Mesenchymal stem cell (in vitro differentiated cells and primary cell): Measurements from ENCODE around the gene ADAMTSL3.

Source experiments
- DNase-seq: peaks from one replicate; pipeline ENCODE4 v3.0.0-alpha.2; 2013
- H2AFZ ChIP-seq: one replicate; pipeline ENCODE4 v1.6.1; 2013; ENCODE audit warnings: low read depth, mild to moderate bottlenecking, control low read depth, inconsistent platforms, low read length, moderate library complexity
- H2AK5ac ChIP-seq: 2 replicates; pipeline ENCODE4 v1.6.1; 2013; ENCODE audit warnings: low read length, moderate library complexity, mild to moderate bottlenecking, inconsistent platforms; ENCODE audit not compliant: severe bottlenecking
- H2BK120ac ChIP-seq: one replicate; pipeline ENCODE4 v1.6.1; 2013; ENCODE audit warnings: low read depth, mild to moderate bottlenecking, inconsistent platforms, low read length, moderate library complexity
- H2BK12ac ChIP-seq, 2 experiments: one replicate each; pipeline ENCODE4 v1.6.1; 2013; ENCODE audit warnings: inconsistent platforms in 2 of 2, low read length in 2 of 2, mild to moderate bottlenecking in 2 of 2, moderate library complexity in 2 of 2, control low read depth in 1 of 2
- H2BK15ac ChIP-seq: one replicate; pipeline ENCODE4 v1.6.1; 2013; ENCODE audit warnings: mild to moderate bottlenecking, low read depth, inconsistent platforms; ENCODE audit not compliant: poor library complexity, severe bottlenecking
- H2BK5ac ChIP-seq: 2 replicates; pipeline ENCODE4 v1.6.1; 2013; ENCODE audit warnings: low read depth, mild to moderate bottlenecking, low read length, control low read depth, inconsistent platforms; ENCODE audit not compliant: poor library complexity, severe bottlenecking
- H3K14ac ChIP-seq, 2 experiments: one replicate each; pipeline ENCODE4 v1.6.1; 2013; ENCODE audit warnings: inconsistent platforms in 2 of 2, low read length in 2 of 2, control low read depth in 1 of 2, mild to moderate bottlenecking in 1 of 2, moderate library complexity in 1 of 2
- H3K18ac ChIP-seq, 2 experiments: one replicate each; pipeline ENCODE4 v1.6.1; 2013; ENCODE audit warnings: inconsistent platforms in 2 of 2, low read length in 2 of 2, control low read depth in 1 of 2, low read depth in 1 of 2, mild to moderate bottlenecking in 1 of 2
- H3K23ac ChIP-seq, 2 experiments: one replicate each; pipeline ENCODE4 v1.6.1; 2013; ENCODE audit warnings: inconsistent platforms in 2 of 2, low read length in 2 of 2, mild to moderate bottlenecking in 2 of 2, moderate library complexity in 2 of 2, control low read depth in 1 of 2
- H3K27ac ChIP-seq: 2 replicates; pipeline ENCODE4 v1.5.1; 2013; ENCODE audit warnings: mild to moderate bottlenecking, moderate library complexity, low read length, control low read depth, inconsistent platforms; ENCODE audit not compliant: poor library complexity, severe bottlenecking
- H3K27me3 ChIP-seq, 2 experiments: 2 replicates each; pipeline versions ENCODE4 v1.6.1 to v1.7.0; 2013; ENCODE audit warnings: low read length in 2 of 2, mild to moderate bottlenecking in 2 of 2, moderate library complexity in 2 of 2, control low read depth in 1 of 2, inconsistent platforms in 1 of 2; ENCODE audit not compliant: control insufficient read depth in 1 of 2, insufficient read depth in 1 of 2
- H3K36me3 ChIP-seq, 2 experiments: 2 replicates each; pipeline versions ENCODE4 v1.6.1 to v1.7.0; 2013; ENCODE audit warnings: low read length in 2 of 2, control low read depth in 1 of 2, inconsistent platforms in 1 of 2, low read depth in 1 of 2, mild to moderate bottlenecking in 1 of 2; ENCODE audit not compliant: insufficient read depth in 2 of 2, control insufficient read depth in 1 of 2
- H3K4ac ChIP-seq, 2 experiments: one replicate each; pipeline ENCODE4 v1.6.1; 2013; ENCODE audit warnings: inconsistent platforms in 2 of 2, low read length in 2 of 2, mild to moderate bottlenecking in 2 of 2, moderate library complexity in 2 of 2, control low read depth in 1 of 2, low read depth in 1 of 2
- H3K4me1 ChIP-seq: 2 replicates; pipeline ENCODE4 v1.6.1; 2013; ENCODE audit warnings: low read depth, low read length, control low read depth; ENCODE audit not compliant: control insufficient read depth, insufficient read depth
- H3K4me2 ChIP-seq: 2 replicates; pipeline ENCODE4 v1.6.1; 2013; ENCODE audit warnings: low read length, mild to moderate bottlenecking, inconsistent platforms; ENCODE audit not compliant: poor library complexity, severe bottlenecking
- H3K4me3 ChIP-seq, 2 experiments: 2 replicates each; pipeline versions ENCODE4 v1.5.1 to v1.7.0; 2013; ENCODE audit warnings: low read length in 2 of 2, mild to moderate bottlenecking in 2 of 2, control low read depth in 1 of 2, low read depth in 1 of 2; ENCODE audit not compliant: insufficient read depth in 1 of 2
- H3K79me1 ChIP-seq: replicated peaks from 2 replicates; pipeline ENCODE4 v1.6.1; 2013; ENCODE audit warnings: mild to moderate bottlenecking, control low read depth, low read length, inconsistent platforms; ENCODE audit not compliant: poor library complexity, severe bottlenecking
- H3K9ac ChIP-seq: 2 replicates; pipeline ENCODE4 v1.7.0; 2013; ENCODE audit warnings: mild to moderate bottlenecking, low read length, moderate library complexity
- H3K9me3 ChIP-seq: 2 replicates; pipeline ENCODE4 v1.7.0; 2013; ENCODE audit warnings: mild to moderate bottlenecking, low read length; ENCODE audit not compliant: control insufficient read depth
- H4K8ac ChIP-seq: one replicate; pipeline ENCODE4 v1.6.1; 2013; ENCODE audit warnings: inconsistent platforms, mild to moderate bottlenecking, low read length, moderate library complexity
- H4K91ac ChIP-seq: one replicate; pipeline ENCODE4 v1.6.1; 2013; ENCODE audit warnings: mild to moderate bottlenecking, low read length, inconsistent platforms
- WGBS: methylation state at CpG from one replicate; pipeline ENCODE4 v1.1.7; 2013; ENCODE audit warnings: mixed read lengths; 5-methylcytosine and 5-hydroxymethylcytosine counted together

The ADAMTSL3 gene

GRCh38 chr15:83652626-83653204 lies 1.2 kb upstream of the ADAMTSL3 start:
- Histone ChIP-seq H3K14ac (no peak overlapping the region), H2BK12ac (no peak overlapping the region), H3K4me2 (no peak overlapping the region), H4K8ac (no peak overlapping the region), H2AK5ac (no peak overlapping the region), H3K36me3 (no peaks in the 10 kb centered on the region), H2BK15ac (no peak overlapping the region), H4K91ac (no peak overlapping the region), H2AFZ (no peak overlapping the region), H3K23ac (no peak overlapping the region), H3K27me3 (peaks cover 69 to 73% of the 10 kb centered on the region in 2 experiments), H3K9ac (no peak overlapping the region), H3K9me3 (no peaks in the 10 kb centered on the region), H3K27ac (no peak overlapping the region), H2BK120ac (no peak overlapping the region), H2BK5ac (no peak overlapping the region), H3K4me3 (no peak overlapping the region), H3K79me1 (no peaks in the 10 kb centered on the region), H3K4ac (no peak overlapping the region), H3K18ac (no peak overlapping the region), H3K4me1 (peaks cover 13% of the 10 kb centered on the region)
- DNase-seq: no peak
- 95% methylated on average over 5 of the region's 5 CpGs for WGBS

DNA sequence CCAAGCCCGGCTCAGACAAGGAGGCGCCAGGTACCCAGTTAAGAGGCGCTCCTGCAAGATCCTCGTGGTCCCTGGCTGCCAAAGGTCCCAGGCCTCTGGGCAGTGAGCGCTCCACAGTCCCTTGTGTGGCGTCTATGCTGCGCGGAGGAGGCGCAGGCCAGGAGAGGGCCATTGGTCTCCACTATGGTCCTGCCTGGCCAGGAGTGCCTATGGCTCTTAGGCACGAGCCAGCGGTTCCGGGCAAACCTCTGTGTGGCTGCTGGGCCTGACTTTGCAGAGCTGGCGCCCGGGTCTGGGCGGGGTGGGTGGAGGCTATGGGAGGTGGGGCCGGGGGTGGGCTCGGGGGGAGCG lies 660 bp upstream of the ADAMTSL3 start:
- Histone ChIP-seq H4K8ac (no peak overlapping the region), H2BK120ac (no peak overlapping the region), H3K9me3 (no peaks in the 10 kb centered on the region), H2BK5ac (no peak overlapping the region), H2BK12ac (no peak overlapping the region), H4K91ac (no peak overlapping the region), H2AK5ac (no peak overlapping the region), H3K4me1 (peaks cover 13% of the 10 kb centered on the region), H3K27me3 (peaks cover 69 to 75% of the 10 kb centered on the region in 2 experiments), H3K4ac (no peak overlapping the region), H3K79me1 (no peaks in the 10 kb centered on the region), H3K14ac (no peak overlapping the region), H3K9ac (no peak overlapping the region), H3K36me3 (no peaks in the 10 kb centered on the region), H2BK15ac (no peak overlapping the region), H3K4me3 (no peak overlapping the region), H2AFZ (no peak overlapping the region), H3K27ac (no peak overlapping the region), H3K18ac (no peak overlapping the region), H3K4me2 (no peak overlapping the region), H3K23ac (no peak overlapping the region)
- no peak for DNase-seq
- WGBS: 34% methylated on average over 13 of the region's 18 CpGs

DNA sequence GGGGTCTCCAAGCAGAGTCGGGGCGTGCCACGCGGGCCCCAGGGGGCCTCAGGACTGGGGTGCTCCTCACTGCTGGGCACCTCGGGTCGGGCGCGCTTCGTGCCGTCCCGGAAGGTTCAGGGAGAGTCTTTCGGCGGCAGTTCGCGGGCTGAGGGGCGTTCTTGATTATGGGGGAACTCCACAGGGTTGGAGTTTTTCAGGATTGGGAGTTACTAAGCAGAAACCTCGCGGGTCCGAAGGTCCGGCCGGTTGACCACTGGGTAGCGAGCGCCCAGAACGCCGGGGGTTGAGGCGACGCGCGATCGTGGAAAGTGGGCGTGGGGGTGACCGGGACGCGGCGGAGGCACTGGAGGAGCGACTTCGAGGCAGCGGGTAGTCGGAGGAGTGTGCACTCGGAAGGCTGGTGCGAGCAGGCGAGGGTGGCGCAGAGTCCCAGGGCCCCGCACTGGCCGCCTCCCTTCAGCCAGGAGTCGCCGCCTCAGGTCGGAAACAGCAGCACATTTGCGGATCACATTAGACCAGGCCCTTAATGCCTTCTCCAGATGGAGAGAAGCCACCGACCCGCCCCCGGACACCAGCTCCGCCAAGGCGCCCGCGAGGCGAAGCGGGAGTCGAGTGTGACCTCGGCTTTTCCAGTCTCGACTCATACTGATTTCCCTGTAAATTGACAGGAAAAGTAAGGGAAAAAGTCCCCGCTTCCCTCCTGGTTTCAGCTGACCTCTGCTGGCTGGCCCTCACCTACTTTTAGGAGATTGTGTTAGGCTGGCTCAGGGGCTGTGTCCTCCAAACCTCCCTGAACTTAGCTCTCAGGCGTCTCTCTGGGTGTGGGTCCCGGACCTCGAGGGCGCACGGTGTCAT lies 685 bp downstream of the ADAMTSL3 start:
- Histone ChIP-seq H2BK15ac (no peak overlapping the region), H2BK120ac (no peak overlapping the region), H3K4ac (no peak overlapping the region), H2AFZ (no peak overlapping the region), H3K9me3 (no peaks in the 10 kb centered on the region), H4K8ac (no peak overlapping the region), H3K36me3 (no peaks in the 10 kb centered on the region), H3K79me1 (no peaks in the 10 kb centered on the region), H4K91ac (no peak overlapping the region), H3K14ac (peak overlapping the region in 1 of 2 experiments; percentile 45), H3K18ac (no peak overlapping the region), H3K4me3 (peak overlapping the region in 1 of 2 experiments; percentile 64), H3K9ac (no peak overlapping the region), H2BK5ac (no peak overlapping the region), H2AK5ac (no peak overlapping the region), H2BK12ac (no peak overlapping the region), H3K23ac (peak overlapping the region in 1 of 2 experiments; percentile 54), H3K27me3 (peaks cover 61 to 69% of the 10 kb centered on the region in 2 experiments), H3K4me2 (no peak overlapping the region), H3K27ac (no peak overlapping the region), H3K4me1 (peaks cover 13% of the 10 kb centered on the region)
- no peak for DNase-seq
- 18% methylated on average over 67 of the region's 67 CpGs for WGBS

DNA sequence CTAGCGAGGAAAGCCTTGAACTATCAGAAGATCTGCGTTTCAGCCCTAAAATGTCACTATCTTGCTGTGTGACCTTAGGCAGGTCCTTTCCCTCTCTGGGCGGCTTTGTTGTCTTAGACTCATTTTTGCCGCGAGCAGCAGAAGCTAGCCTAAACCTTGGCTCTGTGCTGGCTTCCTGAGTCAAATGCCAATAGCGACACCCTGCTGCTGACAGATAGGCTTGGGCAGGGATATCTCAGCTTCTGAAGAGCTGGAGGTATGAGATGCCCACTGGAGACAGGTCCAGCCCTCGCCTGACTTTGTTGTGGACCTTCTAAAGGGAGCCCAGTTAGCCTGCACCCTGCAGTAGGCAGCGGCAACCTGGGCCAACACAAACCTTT lies 1.3 kb downstream of the ADAMTSL3 start:
- H3K9ac ChIP-seq: no peak overlapping the region
- no peak overlapping the region for H3K4me2 ChIP-seq
- H3K36me3 ChIP-seq: no peaks in the 10 kb centered on the region
- H3K23ac ChIP-seq: no peak overlapping the region
- H3K9me3 ChIP-seq: no peaks in the 10 kb centered on the region
- no peak overlapping the region for H3K27ac ChIP-seq
- no peak overlapping the region for H3K14ac ChIP-seq
- H2AK5ac ChIP-seq: no peak overlapping the region
- H2AFZ ChIP-seq: no peak overlapping the region
- no peak for DNase-seq
- no peak overlapping the region for H4K91ac ChIP-seq
- H2BK120ac ChIP-seq: no peak overlapping the region
- H3K18ac ChIP-seq: no peak overlapping the region
- H3K79me1 ChIP-seq: no peaks in the 10 kb centered on the region
- no peak overlapping the region for H4K8ac ChIP-seq
- peak overlapping the region in 1 of 2 experiments; percentile 64 for H3K4me3 ChIP-seq
- WGBS: 89% methylated on average over 8 of the region's 8 CpGs
- no peak overlapping the region for H2BK15ac ChIP-seq
- peaks cover 13% of the 10 kb centered on the region for H3K4me1 ChIP-seq
- H3K4ac ChIP-seq: no peak overlapping the region
- no peak overlapping the region for H2BK5ac ChIP-seq
- H2BK12ac ChIP-seq: no peak overlapping the region
- H3K27me3 ChIP-seq: peaks cover 61 to 63% of the 10 kb centered on the region in 2 experiments
